ENCODE results near the gene OR52A1. TPM values are rescaled to one million over a fixed set of nuclear protein-coding genes. Genes with fewer than 3 reads are reported as not detected.

The OR52A1 gene
- total RNA-seq, 1 experiment from 2014 or later: not detected

Other genes with a start within 250 kb of the OR52A1 start
- not detected for gene OR51G2, start 235.4 kb downstream of the OR52A1 start, total RNA-seq (2021; ENCODE audit: unreplicated experiment)
- gene OR51G1, start 230.4 kb downstream of the OR52A1 start, total RNA-seq (2021; ENCODE audit: unreplicated experiment): not detected
- not detected for gene OR51A4, start 207.2 kb downstream of the OR52A1 start, total RNA-seq (2021; ENCODE audit: unreplicated experiment)
- gene OR51A2, start 199.0 kb downstream of the OR52A1 start, total RNA-seq (2021; ENCODE audit: unreplicated experiment): not detected
- not detected for gene OR51L1, start 159.9 kb downstream of the OR52A1 start, total RNA-seq (2021; ENCODE audit: unreplicated experiment)
- not detected for gene OR52J3, start 108.2 kb downstream of the OR52A1 start, total RNA-seq (2021; ENCODE audit: unreplicated experiment)
- gene OR52E2, start 95.1 kb downstream of the OR52A1 start, total RNA-seq (2021; ENCODE audit: unreplicated experiment): not detected
- not detected for gene OR52E1, start 85.2 kb downstream of the OR52A1 start, total RNA-seq (2021; ENCODE audit: unreplicated experiment)
- gene OR52A5, start 16.4 kb downstream of the OR52A1 start, total RNA-seq (2021; ENCODE audit: unreplicated experiment): not detected
- not detected for gene OR51V1, start 45.9 kb upstream of the OR52A1 start, total RNA-seq (2021; ENCODE audit: unreplicated experiment)
- 0.72 TPM for gene HBB, start 72.3 kb upstream of the OR52A1 start, total RNA-seq (2021; ENCODE audit: unreplicated experiment)
- gene HBD, start 79.7 kb upstream of the OR52A1 start, total RNA-seq (2021; ENCODE audit: unreplicated experiment): not detected
- gene HBG1, start 95.1 kb upstream of the OR52A1 start, total RNA-seq (2021; ENCODE audit: unreplicated experiment): 2.3 TPM
- 6.5 TPM for gene HBG2, start 100.0 kb upstream of the OR52A1 start, total RNA-seq (2021; ENCODE audit: unreplicated experiment)
- 3.2 TPM for gene HBE1, start 115.2 kb upstream of the OR52A1 start, total RNA-seq (2021; ENCODE audit: unreplicated experiment)
- not detected for gene OR51B4, start 147.2 kb upstream of the OR52A1 start, total RNA-seq (2021; ENCODE audit: unreplicated experiment)
- gene OR51B2, start 169.5 kb upstream of the OR52A1 start, total RNA-seq (2021; ENCODE audit: unreplicated experiment): not detected
- not detected for gene OR51B5, start 188.8 kb upstream of the OR52A1 start, total RNA-seq (2021; ENCODE audit: unreplicated experiment)
- gene OR51B6, start 196.8 kb upstream of the OR52A1 start, total RNA-seq (2021; ENCODE audit: unreplicated experiment): not detected
- gene OR51M1, start 229.1 kb upstream of the OR52A1 start, total RNA-seq (2021; ENCODE audit: unreplicated experiment): not detected